ENCODE data around the gene COLEC12.

COLEC12 gene

GRCh38 chr18:500632-501405 is at the start of gene COLEC12:
Gene COLEC12, minus strand, starts transcription at chr18:500701. Its CDS starts 187 bp downstream, at chr18:500514.
- peaks cover 57% of the 10 kb centered on the region for H3K27me3 ChIP-seq (ENCODE audit: control insufficient read depth, insufficient read depth, low read length)
- peak within 1 kb of the TSS; percentile 70 for H3K4me3 ChIP-seq (ENCODE audit: low read depth, low read length)
- no peak within 1 kb of the TSS for H3K9ac ChIP-seq (ENCODE audit: low read depth, low read length)
- H3K9me3 ChIP-seq (ENCODE audit: control insufficient read depth, insufficient read depth, low read length), result no peaks in the 10 kb centered on the region
- peaks cover 3% of the 10 kb centered on the region for H3K4me1 ChIP-seq (ENCODE audit: control insufficient read depth, insufficient read depth, low read length)
- no peaks in the 10 kb centered on the region for H3K36me3 ChIP-seq (ENCODE audit: control insufficient read depth, insufficient read depth, low read length)

DNA sequence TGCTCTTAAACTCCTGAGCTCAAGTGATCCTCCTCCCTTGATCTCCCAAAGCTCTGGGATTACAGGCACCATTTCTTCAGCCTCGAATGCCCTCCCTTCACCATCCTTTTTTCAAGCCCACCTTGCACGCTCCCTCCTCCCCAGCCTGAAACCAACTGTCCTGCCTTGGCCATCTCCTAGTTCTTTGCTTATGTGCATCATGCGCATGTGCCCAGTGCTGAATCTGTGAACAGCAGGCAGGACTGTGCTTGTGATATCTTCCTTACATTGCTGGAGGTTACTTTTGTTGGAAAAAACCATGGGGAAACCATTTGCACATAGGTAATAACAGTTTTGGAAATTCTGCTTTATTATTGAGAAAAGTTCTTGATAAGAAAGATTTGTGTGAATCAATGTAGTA is 49.5 kb upstream of the COLEC12 start:
- Histone ChIP-seq H3K4me3 (ENCODE audit: low read depth, low read length) (no peak overlapping the region), H3K4me1 (ENCODE audit: control insufficient read depth, insufficient read depth, low read length) (no peaks in the 10 kb centered on the region), H3K36me3 (ENCODE audit: control insufficient read depth, insufficient read depth, low read length) (no peaks in the 10 kb centered on the region)

DNA sequence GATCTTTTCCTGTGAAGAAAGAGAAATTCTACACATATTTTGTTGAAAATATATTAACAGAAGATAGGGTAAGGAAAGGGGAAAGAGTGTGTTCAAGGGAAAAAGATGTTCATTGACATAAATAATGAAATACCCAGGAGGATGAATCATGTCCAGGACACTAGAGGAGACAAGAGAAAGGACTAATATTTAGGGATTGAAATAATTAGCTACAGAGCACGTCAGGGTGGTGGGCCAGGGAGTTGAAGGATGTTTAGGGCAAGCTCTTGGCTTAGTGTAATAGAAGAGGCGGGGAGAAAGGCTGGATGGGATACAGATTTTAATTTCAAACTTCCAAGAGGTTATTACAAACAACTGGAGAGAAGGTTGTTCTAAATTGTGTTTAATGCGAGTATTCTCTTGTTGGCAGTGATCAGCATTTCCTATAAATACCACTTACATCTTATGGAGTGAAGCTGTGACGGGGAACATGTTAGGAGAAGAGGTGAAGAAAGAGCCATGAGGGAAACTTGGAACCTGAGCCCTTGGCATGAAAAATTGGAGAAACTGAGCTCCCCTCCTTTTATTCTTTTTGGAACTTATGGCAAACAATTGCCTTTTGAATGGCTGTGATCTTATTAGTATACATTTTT is 43.1 kb upstream of the COLEC12 start:
- H3K4me1 ChIP-seq (ENCODE audit: control insufficient read depth, insufficient read depth, low read length), result no peaks in the 10 kb centered on the region
- no peak overlapping the region for H3K9ac ChIP-seq (ENCODE audit: low read depth, low read length)
- no peaks in the 10 kb centered on the region for H3K9me3 ChIP-seq (ENCODE audit: control insufficient read depth, insufficient read depth, low read length)
- H3K4me3 ChIP-seq (ENCODE audit: low read depth, low read length), result no peak overlapping the region
- no peaks in the 10 kb centered on the region for H3K36me3 ChIP-seq (ENCODE audit: control insufficient read depth, insufficient read depth, low read length)
- no peaks in the 10 kb centered on the region for H3K27me3 ChIP-seq (ENCODE audit: control insufficient read depth, insufficient read depth, low read length)

More for the DNA sequence above, 49.5 kb upstream of the COLEC12 start:
- Histone ChIP-seq H3K9me3 (ENCODE audit: control insufficient read depth, insufficient read depth, low read length) (no peaks in the 10 kb centered on the region), H3K27me3 (ENCODE audit: control insufficient read depth, insufficient read depth, low read length) (no peaks in the 10 kb centered on the region), H3K9ac (ENCODE audit: low read depth, low read length) (no peak overlapping the region)

- no peaks in the 10 kb centered on the region for H3K9me3 ChIP-seq (ENCODE audit: control insufficient read depth, insufficient read depth, low read length)
- no peaks in the 10 kb centered on the region for H3K4me1 ChIP-seq (ENCODE audit: control insufficient read depth, insufficient read depth, low read length)
- no peak overlapping the region for H3K4me3 ChIP-seq (ENCODE audit: low read depth, low read length)
- no peaks in the 10 kb centered on the region for H3K27me3 ChIP-seq (ENCODE audit: control insufficient read depth, insufficient read depth, low read length)
- no peak overlapping the region for H3K9ac ChIP-seq (ENCODE audit: low read depth, low read length)
- H3K36me3 ChIP-seq (ENCODE audit: control insufficient read depth, insufficient read depth, low read length), result no peaks in the 10 kb centered on the region
These were observed 33.6 kb upstream of the COLEC12 start for GRCh38 chr18:533995-534601.

DNA sequence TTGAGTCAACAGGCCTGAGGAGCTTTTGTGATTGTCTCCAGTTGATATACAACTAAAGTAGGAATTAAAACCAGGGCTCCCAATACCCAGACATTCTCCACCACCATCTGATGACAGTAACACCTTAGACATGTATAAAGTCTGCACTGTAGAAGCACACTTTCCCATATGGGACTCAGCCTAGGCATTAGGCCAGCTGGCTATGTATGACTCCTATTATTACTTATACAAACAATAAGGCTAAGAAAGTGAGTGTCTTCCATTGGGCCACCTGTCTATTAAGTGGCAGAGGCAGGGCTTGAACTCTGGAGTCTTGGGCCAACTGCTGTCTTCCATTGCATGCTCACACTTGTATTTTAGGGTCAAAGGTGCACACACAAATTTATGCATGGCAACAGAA is 32.1 kb upstream of the COLEC12 start:
- Histone ChIP-seq H3K27me3 (ENCODE audit: control insufficient read depth, insufficient read depth, low read length) (no peaks in the 10 kb centered on the region), H3K36me3 (ENCODE audit: control insufficient read depth, insufficient read depth, low read length) (no peaks in the 10 kb centered on the region), H3K4me3 (ENCODE audit: low read depth, low read length) (no peak overlapping the region), H3K9ac (ENCODE audit: low read depth, low read length) (no peak overlapping the region), H3K4me1 (ENCODE audit: control insufficient read depth, insufficient read depth, low read length) (no peaks in the 10 kb centered on the region), H3K9me3 (ENCODE audit: control insufficient read depth, insufficient read depth, low read length) (no peaks in the 10 kb centered on the region)

GRCh38 chr18:532018-532417 is 31.5 kb upstream of the COLEC12 start:
- Histone ChIP-seq H3K4me3 (ENCODE audit: low read depth, low read length) (no peak overlapping the region), H3K36me3 (ENCODE audit: control insufficient read depth, insufficient read depth, low read length) (no peaks in the 10 kb centered on the region), H3K27me3 (ENCODE audit: control insufficient read depth, insufficient read depth, low read length) (no peaks in the 10 kb centered on the region), H3K4me1 (ENCODE audit: control insufficient read depth, insufficient read depth, low read length) (no peaks in the 10 kb centered on the region), H3K9ac (ENCODE audit: low read depth, low read length) (no peak overlapping the region), H3K9me3 (ENCODE audit: control insufficient read depth, insufficient read depth, low read length) (no peaks in the 10 kb centered on the region)

- H3K4me3 ChIP-seq (ENCODE audit: low read depth, low read length), result no peak overlapping the region
- H3K27me3 ChIP-seq (ENCODE audit: control insufficient read depth, insufficient read depth, low read length), result no peaks in the 10 kb centered on the region
- no peaks in the 10 kb centered on the region for H3K4me1 ChIP-seq (ENCODE audit: control insufficient read depth, insufficient read depth, low read length)
- H3K36me3 ChIP-seq (ENCODE audit: control insufficient read depth, insufficient read depth, low read length), result no peaks in the 10 kb centered on the region
- no peaks in the 10 kb centered on the region for H3K9me3 ChIP-seq (ENCODE audit: control insufficient read depth, insufficient read depth, low read length)
- no peak overlapping the region for H3K9ac ChIP-seq (ENCODE audit: low read depth, low read length)
These were observed 26.6 kb upstream of the COLEC12 start for GRCh38 chr18:527146-527545.

GRCh38 chr18:526681-527080 is 26.2 kb upstream of the COLEC12 start:
- Histone ChIP-seq H3K4me3 (ENCODE audit: low read depth, low read length) (no peak overlapping the region), H3K9ac (ENCODE audit: low read depth, low read length) (no peak overlapping the region), H3K9me3 (ENCODE audit: control insufficient read depth, insufficient read depth, low read length) (no peaks in the 10 kb centered on the region), H3K36me3 (ENCODE audit: control insufficient read depth, insufficient read depth, low read length) (no peaks in the 10 kb centered on the region), H3K27me3 (ENCODE audit: control insufficient read depth, insufficient read depth, low read length) (no peaks in the 10 kb centered on the region), H3K4me1 (ENCODE audit: control insufficient read depth, insufficient read depth, low read length) (no peaks in the 10 kb centered on the region)

GRCh38 chr18:525036-525797 is 24.7 kb upstream of the COLEC12 start:
- H3K9ac ChIP-seq (ENCODE audit: low read depth, low read length), result no peak overlapping the region
- H3K27me3 ChIP-seq (ENCODE audit: control insufficient read depth, insufficient read depth, low read length), result no peaks in the 10 kb centered on the region
- H3K4me1 ChIP-seq (ENCODE audit: control insufficient read depth, insufficient read depth, low read length), result no peaks in the 10 kb centered on the region
- H3K9me3 ChIP-seq (ENCODE audit: control insufficient read depth, insufficient read depth, low read length), result no peaks in the 10 kb centered on the region
- no peaks in the 10 kb centered on the region for H3K36me3 ChIP-seq (ENCODE audit: control insufficient read depth, insufficient read depth, low read length)
- no peak overlapping the region for H3K4me3 ChIP-seq (ENCODE audit: low read depth, low read length)

- no peaks in the 10 kb centered on the region for H3K27me3 ChIP-seq (ENCODE audit: control insufficient read depth, insufficient read depth, low read length)
- no peak overlapping the region for H3K4me3 ChIP-seq (ENCODE audit: low read depth, low read length)
- no peaks in the 10 kb centered on the region for H3K36me3 ChIP-seq (ENCODE audit: control insufficient read depth, insufficient read depth, low read length)
- no peaks in the 10 kb centered on the region for H3K9me3 ChIP-seq (ENCODE audit: control insufficient read depth, insufficient read depth, low read length)
- no peaks in the 10 kb centered on the region for H3K4me1 ChIP-seq (ENCODE audit: control insufficient read depth, insufficient read depth, low read length)
- H3K9ac ChIP-seq (ENCODE audit: low read depth, low read length), result no peak overlapping the region
These were observed 24.0 kb upstream of the COLEC12 start for GRCh38 chr18:524466-524865.

GRCh38 chr18:523561-523960 is 23.1 kb upstream of the COLEC12 start:
- no peaks in the 10 kb centered on the region for H3K27me3 ChIP-seq (ENCODE audit: control insufficient read depth, insufficient read depth, low read length)
- H3K4me1 ChIP-seq (ENCODE audit: control insufficient read depth, insufficient read depth, low read length), result no peaks in the 10 kb centered on the region
- no peak overlapping the region for H3K9ac ChIP-seq (ENCODE audit: low read depth, low read length)
- H3K9me3 ChIP-seq (ENCODE audit: control insufficient read depth, insufficient read depth, low read length), result no peaks in the 10 kb centered on the region
- no peaks in the 10 kb centered on the region for H3K36me3 ChIP-seq (ENCODE audit: control insufficient read depth, insufficient read depth, low read length)
- H3K4me3 ChIP-seq (ENCODE audit: low read depth, low read length), result no peak overlapping the region
